Mucosa of gallbladder (tissue), 1 donor: Measurements from ENCODE around the gene CCDC71L. TPM values are rescaled to one million over a fixed set of nuclear protein-coding genes. Genes with fewer than 3 reads are reported as not detected.

Source experiments
- DNase-seq: peaks from one replicate; pipeline ENCODE4 v3.0.0-alpha.2; 2020; ENCODE audit warnings: low spot score
- total RNA-seq: library from RNA; stranded (reverse); gene quantifications from one replicate; pipeline ENCODE4 v1.2.1, GENCODE V29; 2021
- donor health status: DM: no; HTN: no; CAD: no.

CCDC71L gene
- total RNA-seq, 1 donor from 2014 or later, result 20.4 TPM

- DNase-seq, result no peak
Measured at GRCh38 chr7:106625678-106626301, 35.2 kb downstream of the CCDC71L start.

- DNase-seq, result no peak
Measured at GRCh38 chr7:106623853-106624252, 37.1 kb downstream of the CCDC71L start.

- no peak for DNase-seq
Measured at GRCh38 chr7:106623315-106623660, 37.7 kb downstream of the CCDC71L start.

DNA sequence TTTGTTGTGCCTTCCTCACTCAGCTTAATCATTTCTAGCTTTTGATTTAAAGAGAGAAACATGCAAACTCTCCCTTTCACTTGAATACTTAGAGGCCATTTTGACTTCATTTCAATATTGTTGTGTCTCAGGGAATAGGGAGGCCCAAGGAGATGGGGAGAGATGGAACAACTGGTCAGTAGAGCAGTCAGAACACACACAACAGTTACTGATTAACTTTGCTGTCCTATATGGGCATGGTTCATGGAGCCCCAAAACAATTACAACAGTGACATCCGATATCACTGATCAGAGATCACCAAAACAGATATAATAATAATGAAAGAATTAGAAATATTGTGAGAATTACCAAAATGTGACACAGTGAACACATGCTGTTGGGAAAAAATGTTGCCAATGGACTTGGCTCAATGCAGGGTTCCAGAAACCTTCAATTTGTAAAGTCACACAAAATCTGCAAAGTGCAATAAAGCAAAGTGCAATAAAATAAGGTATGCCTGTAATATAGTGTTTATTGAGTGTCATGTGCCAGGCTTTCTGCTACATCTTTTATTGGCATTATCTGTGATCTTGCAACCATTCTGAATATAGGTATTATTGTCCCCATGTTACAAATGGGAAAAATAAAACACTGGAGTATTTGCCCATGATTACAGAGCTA is 38.2 kb downstream of the CCDC71L start:
- DNase-seq, result no peak

DNA sequence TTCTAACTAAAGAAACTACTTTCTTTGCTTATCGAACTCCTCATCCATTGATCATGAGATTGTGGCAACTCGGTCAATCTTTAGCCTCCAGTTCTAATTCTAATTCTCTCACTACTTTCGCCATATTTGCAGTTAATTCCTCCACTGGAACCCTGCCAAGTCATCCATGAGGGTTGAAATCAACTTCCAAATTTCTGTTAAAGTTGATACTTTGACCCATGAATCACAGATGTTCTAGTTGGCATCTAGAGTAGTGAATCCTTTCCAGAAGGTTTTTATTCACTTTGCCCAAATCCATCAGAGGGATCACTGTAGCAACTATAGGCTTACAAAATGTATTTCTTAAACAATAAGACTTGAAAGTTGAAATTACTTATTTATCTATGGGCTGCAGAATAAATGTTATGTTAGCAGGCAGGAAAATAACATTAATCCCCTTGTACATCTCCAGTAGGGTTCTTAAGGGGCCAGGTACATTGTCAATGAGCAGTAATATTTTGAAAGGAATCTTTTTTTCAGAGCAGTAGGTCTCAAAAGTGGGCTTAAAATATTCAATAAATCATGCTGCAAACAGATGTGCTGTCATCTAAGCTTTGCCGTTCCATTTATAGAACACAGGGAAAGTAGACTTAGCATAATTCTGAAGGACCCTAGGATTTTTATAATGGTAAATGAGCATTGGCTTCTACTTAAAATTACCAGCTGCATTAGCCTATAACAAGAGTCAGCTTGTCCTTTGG is 39.4 kb downstream of the CCDC71L start:
- DNase-seq, result no peak

GRCh38 chr7:106620676-106621075 is 40.3 kb downstream of the CCDC71L start:
- no peak for DNase-seq

GRCh38 chr7:106620034-106620433 is 40.9 kb downstream of the CCDC71L start:
- no peak for DNase-seq

DNA sequence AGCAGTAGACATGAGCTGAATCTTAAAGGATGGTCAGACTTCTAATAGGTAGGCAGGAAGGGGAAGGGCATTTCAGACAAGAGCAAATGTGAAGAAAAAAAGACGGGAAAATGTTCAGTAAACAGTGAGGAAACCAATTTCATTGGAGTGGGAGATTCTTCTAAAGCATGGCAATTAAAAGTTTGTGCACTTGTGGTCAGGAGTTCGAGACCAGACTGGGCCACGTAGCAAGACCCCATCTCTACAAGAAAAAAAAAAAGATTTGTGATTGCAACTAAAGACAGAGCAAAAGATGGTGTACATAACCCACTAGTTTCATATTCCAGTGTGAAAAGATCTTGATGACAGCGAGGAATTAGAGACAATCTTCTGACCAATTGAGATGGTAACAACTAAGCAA is 41.7 kb downstream of the CCDC71L start:
- no peak for DNase-seq

- no peak for DNase-seq
Measured at GRCh38 chr7:106618480-106618879, 42.5 kb downstream of the CCDC71L start.

DNA sequence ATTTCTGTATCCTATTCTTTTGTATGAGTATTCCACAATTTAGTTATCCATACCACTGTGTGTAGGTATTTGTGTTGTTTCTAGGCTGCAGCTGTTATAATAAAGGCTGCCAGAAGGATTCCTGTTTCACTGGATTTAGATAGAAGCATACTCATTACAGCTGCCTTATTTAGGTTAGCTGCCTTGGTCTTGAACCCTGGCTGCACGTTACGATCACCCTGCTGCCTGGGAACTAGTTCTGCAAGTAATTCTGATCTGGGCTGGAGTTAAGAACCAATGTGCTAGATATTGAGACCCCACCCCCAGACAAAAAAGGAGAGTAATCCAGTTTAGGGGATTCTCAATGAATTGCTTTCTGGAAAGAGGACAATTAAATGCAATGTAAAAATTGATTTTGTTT is 43.1 kb downstream of the CCDC71L start:
- DNase-seq, result no peak

DNA sequence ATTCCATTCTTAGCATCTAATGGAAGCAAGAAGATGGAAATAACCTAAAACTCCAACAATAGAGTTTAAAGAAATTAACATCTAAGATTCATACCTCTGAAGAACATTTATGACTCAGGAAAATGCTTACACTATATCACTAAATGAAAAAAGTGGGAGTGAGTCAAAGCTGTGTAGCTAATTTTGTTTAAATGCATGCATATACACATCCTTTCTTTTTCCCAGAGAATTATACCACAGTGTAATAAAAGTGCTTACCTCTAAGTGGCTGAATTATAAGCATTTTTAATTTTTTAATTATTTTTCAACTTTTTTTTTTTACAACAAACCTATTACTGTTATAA is 44.3 kb downstream of the CCDC71L start:
- no peak for DNase-seq

- no peak for DNase-seq
Measured at GRCh38 chr7:106615808-106616707, 44.9 kb downstream of the CCDC71L start.

- DNase-seq, result no peak
Measured at GRCh38 chr7:106614751-106615150, 46.2 kb downstream of the CCDC71L start.

DNA sequence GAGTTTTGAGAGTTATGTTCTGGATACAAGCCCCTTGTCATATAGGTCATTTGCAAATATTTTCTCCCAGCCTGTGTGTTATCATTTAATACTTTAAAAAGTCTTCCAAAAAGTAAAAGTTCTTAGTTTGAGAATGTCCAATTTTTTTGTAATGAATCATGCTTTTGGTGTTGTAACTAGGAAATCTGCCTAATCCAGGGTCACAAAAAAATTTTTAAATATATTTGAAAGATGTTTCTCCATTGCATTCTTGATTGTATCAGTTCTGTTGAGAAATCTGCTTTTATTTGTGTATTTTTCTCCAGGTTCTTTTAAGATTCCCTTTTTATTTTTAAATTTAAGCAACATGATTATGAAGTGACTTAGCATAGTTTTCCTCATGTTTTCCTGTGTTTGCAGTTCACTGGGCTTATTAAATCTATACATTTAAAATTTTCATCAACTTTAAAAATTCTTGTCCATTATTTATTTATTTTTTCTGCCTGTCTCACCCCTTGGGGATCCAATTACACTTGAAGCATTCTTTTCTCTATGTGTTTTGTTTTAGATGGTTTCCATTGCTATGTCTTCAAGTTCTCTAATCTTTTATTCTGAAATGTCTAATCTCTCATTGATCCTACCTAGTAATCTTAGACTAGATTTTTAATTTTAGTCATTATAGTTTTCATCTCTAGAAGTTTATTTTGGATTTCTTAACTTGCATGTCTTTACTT is 47.0 kb downstream of the CCDC71L start:
- no peak for DNase-seq

- no peak for DNase-seq
Measured at GRCh38 chr7:106613279-106613678, 47.7 kb downstream of the CCDC71L start.

- no peak for DNase-seq
Measured at GRCh38 chr7:106612432-106612831, 48.5 kb downstream of the CCDC71L start.

DNA sequence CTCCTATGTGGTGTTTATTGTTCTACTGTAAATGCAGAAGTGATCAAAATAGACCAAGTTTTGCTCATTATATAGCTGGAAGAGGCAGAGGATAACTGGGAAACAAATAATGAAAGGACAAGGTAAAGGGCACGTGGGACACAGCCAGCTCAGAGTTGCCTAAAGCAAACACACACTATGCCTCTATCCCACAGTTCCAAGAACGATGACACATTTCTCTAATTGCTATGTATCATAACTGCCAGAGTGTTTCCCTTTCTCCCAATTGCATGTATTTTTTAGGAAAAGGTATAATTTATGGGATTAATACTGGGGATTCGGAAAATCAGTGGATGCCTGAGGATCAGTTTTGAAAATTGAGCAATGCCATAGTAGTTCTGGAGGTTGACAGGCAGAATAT is 49.0 kb downstream of the CCDC71L start:
- no peak for DNase-seq

DNA sequence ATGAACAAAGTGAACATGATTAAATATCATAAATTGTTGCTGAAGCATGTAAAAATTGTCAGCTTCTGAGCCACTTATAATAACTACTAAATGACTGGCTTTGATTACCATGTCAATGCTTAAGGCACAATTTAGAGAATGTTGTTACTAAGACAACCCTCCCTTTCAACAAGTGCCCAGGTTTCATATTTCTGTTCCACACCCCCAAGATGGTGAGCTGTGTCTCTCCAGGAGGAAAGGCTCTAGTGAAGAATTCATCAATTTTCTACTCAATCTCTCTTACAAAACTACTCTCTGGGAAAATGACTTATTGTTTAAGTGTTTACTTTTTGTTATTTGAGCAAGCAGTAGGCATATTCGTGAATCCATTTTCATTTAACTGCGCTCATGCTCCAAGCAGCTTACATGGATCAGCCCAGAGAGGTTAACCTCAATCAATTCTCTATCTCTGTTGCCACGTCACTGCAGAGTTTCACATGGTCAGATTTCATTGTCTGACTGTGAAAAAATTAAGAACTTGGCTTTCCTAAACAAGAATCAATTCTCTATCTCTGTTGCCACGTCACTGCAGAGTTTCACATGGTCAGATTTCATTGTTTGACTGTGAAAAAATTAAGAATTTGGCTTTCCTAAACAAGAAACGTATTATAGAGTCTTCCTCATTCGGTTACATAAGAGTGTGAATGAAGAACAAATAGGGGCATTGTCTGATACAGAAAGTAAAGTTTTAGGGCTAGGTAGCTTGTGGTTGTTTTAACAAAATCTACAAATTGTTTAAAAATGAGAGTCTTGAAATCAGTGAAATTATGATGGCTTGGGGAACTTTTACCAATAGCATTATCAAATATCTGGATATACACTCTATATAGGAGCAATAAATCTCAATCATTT is 49.7 kb downstream of the CCDC71L start:
- no peak for DNase-seq

DNA sequence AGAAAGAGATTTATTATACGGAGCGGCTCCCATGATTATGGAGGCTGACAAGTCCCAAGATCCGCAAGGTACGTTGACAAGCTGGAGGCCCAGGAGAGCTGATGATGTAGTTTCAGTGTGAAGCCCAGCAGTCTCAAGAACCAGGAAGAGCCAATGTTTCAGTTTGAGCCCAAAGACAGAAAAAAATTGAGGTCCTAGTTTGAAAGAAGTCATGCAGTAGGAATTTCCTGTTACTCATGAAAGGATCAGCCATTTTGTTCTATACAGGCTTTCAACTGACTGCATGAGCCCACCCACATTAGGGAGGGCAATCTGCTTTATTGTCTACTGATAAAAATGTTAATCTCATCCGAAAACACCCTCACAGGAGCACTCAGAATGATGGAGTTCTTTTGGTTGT is 51.5 kb downstream of the CCDC71L start:
- no peak for DNase-seq

GRCh38 chr7:106608661-106609060 is 52.3 kb downstream of the CCDC71L start:
- DNase-seq, result peak; percentile 40
